ENCODE measurements around the gene NKAIN1.
A peak's percentile ranks its signal among the peaks of the same experiment; 100 is the strongest.

GRCh38 chr1:31180338-31180737, 59.3 kb downstream of the NKAIN1 start:
- TF ChIP-seq TEAD4 (IDR thresholded peaks at IDR 0.05) (no peak), REST (IDR thresholded peaks at IDR 0.05; ENCODE audit: low read depth) (peak; percentile 53), TCF12 (IDR thresholded peaks at IDR 0.05; ENCODE audit: low read depth) (no peak)

All from Ishikawa (cell line).